Measurements from ENCODE around the gene TBX5.

Gene TBX5

DNA sequence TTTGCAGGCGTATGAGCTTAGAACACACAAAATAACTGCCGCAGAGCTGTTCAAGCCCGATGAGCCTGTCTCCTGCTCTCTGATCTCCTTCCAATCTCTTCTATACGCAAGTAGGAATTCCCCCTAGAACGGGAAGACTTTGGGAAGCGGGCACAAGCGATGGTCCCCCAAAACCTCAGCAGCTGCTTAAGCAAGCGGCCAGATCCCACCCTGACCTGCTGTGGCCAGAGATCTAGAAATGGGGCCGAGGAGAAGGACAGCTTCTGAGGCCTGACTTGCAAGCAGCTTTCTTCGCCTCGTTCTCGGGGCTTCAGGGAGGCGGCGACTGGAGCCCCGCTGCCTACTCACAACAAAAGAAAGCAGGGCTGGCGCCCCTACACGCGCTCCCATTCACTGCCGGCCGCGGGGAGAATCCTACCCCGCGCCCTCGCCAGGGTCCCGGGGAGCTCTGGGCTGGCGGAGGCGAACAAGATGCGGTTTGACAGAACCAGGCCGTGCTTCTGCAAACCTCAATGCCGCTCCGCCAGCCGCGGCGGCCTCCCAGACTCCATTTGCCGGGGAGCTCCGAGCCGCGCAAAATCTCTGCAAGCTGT is 922 bp downstream of the TBX5 start:
- no peak for DNase-seq

DNA sequence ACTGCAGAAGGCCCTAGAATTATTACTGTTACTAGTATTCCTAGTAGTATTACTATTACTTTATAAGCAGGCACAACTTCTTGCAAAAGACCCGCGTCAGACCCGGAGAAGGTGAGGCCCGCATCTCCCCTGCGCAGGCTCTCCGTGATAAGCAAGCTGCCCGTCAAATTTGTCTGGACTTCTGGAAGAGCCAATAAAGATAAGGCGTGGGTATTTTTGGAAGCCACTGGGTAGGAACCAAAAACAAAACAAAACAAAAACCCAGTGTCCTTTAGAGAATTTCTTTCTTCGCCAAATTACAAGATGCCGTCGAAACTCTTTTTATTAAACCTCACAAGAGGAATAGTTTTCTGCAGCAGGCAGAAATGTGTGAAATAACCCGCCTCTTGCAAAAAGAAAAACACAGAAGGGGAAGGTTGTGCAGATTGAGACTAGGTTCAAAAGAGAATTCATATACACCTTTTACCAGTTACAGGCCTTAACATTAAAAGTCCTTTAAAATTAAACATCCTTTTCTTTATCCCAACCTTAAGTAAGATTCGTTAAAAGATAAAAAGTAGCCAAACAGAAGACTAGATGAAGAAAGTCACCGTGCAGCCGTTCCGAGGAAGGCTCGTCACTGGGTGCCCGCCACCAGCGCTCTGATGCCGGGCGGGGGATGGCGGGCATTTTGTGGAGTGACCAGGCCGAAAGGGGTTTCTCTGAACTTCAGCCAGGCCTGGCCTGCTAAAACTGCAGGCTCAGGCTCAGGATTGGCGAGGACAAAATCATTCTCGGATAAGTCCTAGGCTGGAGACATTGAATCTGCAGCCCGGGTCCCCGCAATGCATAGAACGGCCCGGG is 1.6 kb downstream of the TBX5 start:
- no peak for DNase-seq

DNA sequence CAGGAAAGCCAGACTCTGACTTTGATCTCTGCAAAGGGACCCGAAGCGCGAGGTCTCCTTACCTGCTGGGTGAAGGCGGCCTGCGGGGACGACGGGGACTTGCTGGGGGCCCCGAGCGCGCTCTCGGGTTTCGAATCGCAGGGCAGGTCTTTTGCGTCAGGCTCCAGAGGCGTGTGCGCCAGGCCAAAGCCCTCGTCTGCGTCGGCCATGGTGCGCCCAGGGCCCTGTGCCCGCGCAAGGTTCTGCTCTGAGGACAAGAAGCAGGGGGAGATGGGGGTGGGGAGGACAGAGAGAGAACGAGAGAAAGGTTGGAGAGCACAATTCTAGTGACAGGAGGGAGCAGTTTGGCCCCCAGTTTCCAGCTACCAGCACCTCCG is 2.3 kb downstream of the TBX5 start:
- DNase-seq: no peak

GRCh38 chr12:114403011-114403689 is 2.8 kb downstream of the TBX5 start:
- no peak for DNase-seq

GRCh38 chr12:114402084-114402717 is 3.7 kb downstream of the TBX5 start:
- no peak for DNase-seq

GRCh38 chr12:114401328-114402083 is 4.4 kb downstream of the TBX5 start:
- no peak for DNase-seq

DNA sequence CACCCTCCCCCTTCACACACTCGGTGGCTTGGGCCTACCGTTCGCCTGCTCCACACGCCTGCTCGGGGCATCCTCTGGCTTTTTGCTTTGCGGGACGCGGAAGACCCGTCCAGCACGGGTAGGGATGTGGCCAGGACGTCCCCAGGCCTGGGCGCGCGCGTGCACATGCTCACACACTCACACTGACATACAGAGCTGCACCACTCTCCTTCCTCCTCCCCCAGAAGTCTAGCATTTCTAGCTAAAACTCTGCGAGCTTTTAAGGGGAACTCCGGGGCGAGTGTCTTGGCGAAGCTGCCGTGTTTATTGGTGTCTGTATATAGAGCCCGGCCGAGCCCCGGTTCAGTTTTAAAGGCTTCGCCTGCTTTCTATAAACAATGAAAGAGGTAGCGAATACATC is 5.0 kb downstream of the TBX5 start:
- no peak for DNase-seq

DNA sequence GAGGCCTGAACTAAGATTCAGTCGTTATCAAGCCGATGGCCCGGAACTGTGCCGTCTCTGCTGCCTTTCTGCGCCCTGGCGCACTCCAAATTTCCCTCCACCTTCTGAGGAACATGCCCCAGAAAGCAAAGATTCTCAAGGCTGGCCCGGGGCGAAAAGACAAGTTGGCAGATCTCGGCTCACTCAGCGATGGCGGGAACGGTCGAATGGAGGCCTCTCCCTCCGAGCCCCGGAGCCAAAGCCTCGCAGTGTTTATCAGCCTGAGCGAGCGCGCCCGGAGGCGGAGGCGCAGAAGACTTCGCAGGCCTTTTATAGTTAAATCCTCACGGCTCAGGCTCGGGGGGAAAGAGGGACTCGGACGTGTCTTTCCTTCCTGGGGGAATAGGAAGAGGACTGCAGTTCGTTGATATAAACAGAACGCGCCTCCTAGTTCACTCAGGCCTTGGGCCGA is 5.6 kb downstream of the TBX5 start:
- DNase-seq: no peak

DNA sequence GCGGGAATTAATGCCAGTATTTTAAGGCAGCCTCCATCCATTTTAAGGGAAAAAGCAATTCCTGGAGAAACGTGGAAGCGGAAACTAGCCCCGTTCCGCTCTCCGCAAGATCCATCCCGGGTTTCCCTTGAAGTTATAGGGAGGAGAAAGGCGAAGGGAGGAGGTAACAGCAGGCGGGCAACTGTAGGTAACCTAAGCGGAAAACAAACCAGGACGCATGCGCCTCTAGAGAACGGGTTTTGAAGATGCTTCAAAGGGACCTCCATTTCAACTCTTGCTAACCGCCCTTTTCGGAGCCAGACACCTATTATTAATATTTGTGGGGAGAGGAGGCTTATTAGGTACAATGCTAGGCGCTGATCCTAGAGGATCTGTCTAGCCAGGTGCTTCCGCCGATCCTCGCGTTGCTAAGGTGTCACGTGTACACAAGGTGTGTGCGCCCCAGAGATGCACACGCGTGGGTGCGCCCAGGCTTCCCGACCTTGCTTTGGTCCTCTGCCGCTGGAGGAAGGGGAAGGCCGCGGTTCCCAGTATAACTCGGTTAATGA is 6.2 kb downstream of the TBX5 start:
- peak; percentile 58 for DNase-seq

- DNase-seq: no peak
These were observed 7.7 kb downstream of the TBX5 start for GRCh38 chr12:114397978-114398881.

DNA sequence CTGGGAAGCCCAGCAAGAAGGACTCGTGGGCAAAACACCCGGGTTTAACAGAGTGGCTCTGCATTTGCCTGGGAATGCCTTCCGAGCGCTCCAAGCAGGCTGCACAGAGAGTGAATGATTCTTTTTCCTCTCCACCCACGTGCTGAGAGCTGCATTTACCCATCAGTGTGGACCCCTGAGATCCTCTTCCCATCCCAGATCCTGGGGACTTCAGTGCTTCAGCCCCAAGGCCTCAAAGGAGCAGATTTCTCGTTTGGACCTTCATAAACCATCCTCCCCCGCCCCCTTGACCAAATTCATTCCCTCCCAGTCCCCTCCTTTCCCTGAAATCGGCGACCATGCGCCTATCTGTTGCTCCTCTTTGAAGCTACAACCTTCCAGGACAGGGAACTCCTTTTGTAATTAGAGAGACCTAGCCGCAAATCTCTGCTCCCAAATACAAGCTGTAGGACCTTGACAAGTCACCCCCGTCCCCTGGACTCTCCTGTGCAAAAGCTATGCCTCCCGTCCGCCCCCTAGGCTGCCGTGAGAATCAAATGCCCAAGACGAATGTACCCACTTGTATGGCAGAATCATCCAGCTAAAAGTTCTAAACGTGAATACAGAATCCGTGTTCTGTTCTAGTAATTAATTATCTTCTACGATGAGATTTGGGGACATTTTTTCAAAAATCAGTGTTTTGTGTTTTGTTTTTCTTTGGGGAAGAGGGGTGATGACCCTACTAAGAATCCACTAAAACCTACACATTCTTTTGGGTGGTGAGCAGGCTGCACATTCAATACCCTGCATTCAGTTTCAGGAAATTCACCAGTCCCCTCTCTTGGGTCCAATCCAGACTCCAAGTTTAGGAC is 8.8 kb downstream of the TBX5 start:
- no peak for DNase-seq

- no peak for DNase-seq
These were observed 9.6 kb downstream of the TBX5 start for GRCh38 chr12:114396153-114396868.

DNA sequence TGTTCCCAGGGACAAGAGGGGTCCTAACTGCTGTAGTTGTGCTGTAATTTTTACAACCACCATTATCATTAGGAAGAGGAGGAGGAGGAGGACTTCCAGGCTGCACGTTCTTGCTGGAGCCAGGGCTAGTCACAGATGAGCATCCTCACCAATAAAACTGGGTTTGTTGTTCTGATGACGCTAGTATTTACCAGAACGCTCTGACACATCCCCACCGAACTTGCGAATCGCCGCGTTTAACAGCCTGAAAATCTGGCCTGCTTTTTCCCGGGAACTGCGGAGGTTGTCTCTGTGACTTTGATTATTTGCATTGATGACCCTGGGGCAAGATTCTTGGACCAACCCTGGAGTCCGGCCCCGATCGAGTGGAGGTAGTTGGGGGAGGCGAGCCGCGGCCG is 10.2 kb downstream of the TBX5 start:
- DNase-seq: no peak

- no peak for DNase-seq
These were observed 10.7 kb downstream of the TBX5 start for GRCh38 chr12:114395233-114395632.

GRCh38 chr12:114393569-114393968 is 12.4 kb downstream of the TBX5 start:
- DNase-seq: no peak

DNA sequence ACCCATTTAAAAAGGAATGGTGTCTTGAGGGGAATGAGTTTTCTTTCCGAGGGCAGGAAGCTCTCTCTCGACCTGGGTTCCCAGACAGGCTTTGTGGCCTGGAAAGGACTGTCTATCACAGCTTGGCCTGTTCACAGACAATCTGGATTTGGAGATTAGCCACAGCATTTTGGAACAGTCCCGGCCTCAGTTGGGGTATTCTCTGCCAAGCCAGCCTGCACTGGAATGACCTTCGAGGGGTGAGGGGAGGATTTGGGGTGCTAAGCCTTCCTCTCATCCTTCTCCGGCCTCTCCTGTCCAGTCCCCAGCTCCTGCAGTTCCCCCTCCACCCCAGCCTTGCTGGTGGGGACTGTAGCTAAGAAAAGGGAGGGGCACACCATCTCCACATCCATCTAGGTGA is 13.0 kb downstream of the TBX5 start:
- DNase-seq: no peak

GRCh38 chr12:114391088-114391487 is 14.9 kb downstream of the TBX5 start:
- DNase-seq: no peak

GRCh38 chr12:114384739-114385138 is 21.2 kb downstream of the TBX5 start:
- no peak for DNase-seq

GRCh38 chr12:114381177-114381576 is 24.8 kb downstream of the TBX5 start:
- DNase-seq: no peak

- DNase-seq: no peak
These were observed 34.2 kb downstream of the TBX5 start for GRCh38 chr12:114371733-114372132.

Measured in NCI-H1048 (cell line).